GM12892 (cell line): ENCODE results near the gene PRICKLE2.

Experiments used
- DNase-seq: peaks from one replicate; pipeline ENCODE4 v3.0.0; 2011; ENCODE audit not compliant: insufficient read length
- FAIRE-seq: peaks from 2 replicates; lab custom pipeline; 2011; peaks lifted over from hg19 to GRCh38; lab: Jason Lieb, UNC
- POLR2A ChIP-seq: IDR thresholded peaks from 2 replicates; pipeline ENCODE4 v1.6.1; 2011; ENCODE audit warnings: low read depth, low read length, control low read depth
- POLR2AphosphoS5 ChIP-seq: IDR thresholded peaks from 2 replicates; pipeline ENCODE4 v1.6.1; 2011; ENCODE audit warnings: low read depth, low read length, control low read depth
- TAF1 ChIP-seq: IDR thresholded peaks from 2 replicates; pipeline ENCODE4 v1.6.1; 2011; ENCODE audit warnings: low read depth, mild to moderate bottlenecking, control low read depth, low read length, borderline replicate concordance

The PRICKLE2 gene

DNA sequence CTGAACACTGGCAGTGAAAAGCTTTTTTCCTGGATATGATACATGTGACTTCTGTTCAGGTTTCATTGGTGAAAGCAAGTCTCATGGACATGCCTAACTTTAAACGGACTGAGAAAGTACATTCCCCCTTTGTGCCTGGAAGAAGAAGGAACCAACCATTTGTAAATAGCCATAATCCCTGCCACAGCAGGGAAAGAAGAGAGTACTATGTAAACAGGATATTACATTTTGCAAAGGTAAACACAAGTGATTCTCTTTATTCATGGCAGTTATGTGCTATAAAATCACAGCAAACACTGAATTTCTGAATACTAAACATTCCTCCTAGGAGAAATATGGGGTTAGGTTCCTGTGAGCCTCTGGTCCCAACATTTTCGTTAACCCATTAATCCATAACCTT is 46.8 kb downstream of the PRICKLE2 start:
- no peak for FAIRE-seq
- no peak for DNase-seq
- no peak for TF ChIP-seq POLR2AphosphoS5
- TF ChIP-seq POLR2A: no peak
- no peak for TF ChIP-seq TAF1

DNA sequence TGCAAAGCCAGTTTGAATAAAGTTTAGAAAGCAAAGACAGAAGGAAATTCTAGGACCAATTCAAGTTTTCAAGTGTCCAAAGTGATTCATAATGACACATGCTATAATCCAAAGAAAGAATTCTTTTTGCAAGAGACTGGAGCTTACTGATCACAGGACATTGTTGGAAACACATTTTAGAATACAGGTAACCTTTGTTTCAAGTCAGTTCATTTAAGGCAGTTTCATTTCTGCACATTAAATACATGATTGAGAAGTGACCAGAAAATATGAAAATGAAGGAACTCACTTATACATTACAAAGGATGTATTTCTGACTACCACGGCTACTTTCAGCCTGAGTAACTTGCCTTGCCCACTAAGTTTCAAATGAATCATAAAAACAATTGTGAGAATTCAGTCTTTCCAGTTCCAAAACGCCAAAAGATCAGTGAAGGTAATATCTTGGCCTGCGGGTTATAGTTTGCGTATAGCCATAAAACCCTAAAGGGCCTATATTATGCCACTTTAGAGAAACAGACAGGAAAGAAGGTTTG is 48.7 kb downstream of the PRICKLE2 start:
- no peak for DNase-seq
- FAIRE-seq: peak; percentile 5
- no peak for TF ChIP-seq TAF1

DNA sequence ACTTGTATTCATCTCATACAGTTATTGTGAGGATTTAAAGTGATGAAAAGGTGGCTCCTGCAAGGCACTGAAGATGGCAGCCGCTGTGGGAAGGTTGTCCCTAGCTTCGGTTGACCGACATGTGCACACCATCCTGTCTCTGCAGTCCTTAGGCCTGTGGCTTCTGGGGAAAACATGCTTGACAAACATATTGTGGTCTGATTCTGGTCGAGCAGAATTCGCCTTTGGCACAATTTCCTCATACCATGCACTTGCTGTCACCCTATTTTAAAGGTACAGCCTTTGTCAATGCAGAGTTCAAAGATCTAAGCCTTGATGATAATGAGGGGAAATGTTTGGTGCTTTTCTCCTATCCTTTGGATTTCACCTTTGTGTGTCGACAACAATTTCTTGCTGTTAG is 50.9 kb downstream of the PRICKLE2 start:
- no peak for TF ChIP-seq POLR2AphosphoS5
- no peak for TF ChIP-seq POLR2A
- no peak for TF ChIP-seq TAF1
- DNase-seq: no peak
- FAIRE-seq: no peak

- no peak for FAIRE-seq
- TF ChIP-seq TAF1 (no peak), POLR2AphosphoS5 (no peak), POLR2A (no peak)
Observed at GRCh38 chr3:64173563-64173962, 51.7 kb downstream of the PRICKLE2 start.

DNA sequence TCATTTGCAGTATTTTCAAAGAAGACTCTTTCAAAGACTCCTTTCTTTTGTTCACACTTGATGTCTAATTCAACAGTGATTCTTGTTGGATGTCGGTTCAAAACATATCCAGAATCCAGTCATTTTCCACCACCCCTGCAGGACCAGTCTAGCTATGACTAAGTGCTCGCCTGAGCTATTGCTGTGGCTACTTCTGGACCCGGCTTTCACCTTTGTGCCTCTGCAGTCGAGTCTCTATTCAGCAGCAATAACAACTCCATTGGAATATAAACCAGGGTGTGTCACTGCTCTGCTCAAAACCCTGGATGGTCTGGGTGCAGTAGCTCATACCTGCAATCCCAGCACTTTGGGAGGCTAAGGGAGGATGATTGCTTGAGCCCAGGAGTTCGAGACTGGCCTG is 55.0 kb downstream of the PRICKLE2 start:
- no peak for TF ChIP-seq TAF1
- TF ChIP-seq POLR2A: no peak
- no peak for TF ChIP-seq POLR2AphosphoS5
- DNase-seq (no peak), FAIRE-seq (no peak)

More at GRCh38 chr3:64173563-64173962, 51.7 kb downstream of the PRICKLE2 start:
- DNase-seq: no peak

DNA sequence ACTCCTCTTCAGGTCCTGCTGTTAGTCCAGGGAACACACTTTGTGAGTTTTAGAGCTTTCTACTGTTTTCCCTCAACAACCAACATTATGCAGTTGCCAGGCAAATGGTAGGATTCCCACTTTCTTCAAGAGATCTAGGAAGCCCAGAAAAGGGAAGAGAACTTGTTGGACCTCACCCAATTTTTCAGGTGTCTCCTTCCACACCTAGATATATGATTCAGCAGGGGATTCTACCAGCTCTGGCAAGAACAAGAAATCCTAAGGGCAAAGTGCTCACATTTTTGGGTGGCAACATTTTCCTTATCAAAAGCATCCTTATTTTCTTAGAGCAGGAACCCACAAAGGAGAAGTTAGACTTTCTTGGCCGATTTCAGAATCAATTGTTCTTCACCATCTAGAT is 57.4 kb downstream of the PRICKLE2 start:
- TF ChIP-seq POLR2AphosphoS5 (no peak), POLR2A (no peak), TAF1 (no peak)
- no peak for DNase-seq
- no peak for FAIRE-seq

GRCh38 chr3:64167351-64167750 is 57.9 kb downstream of the PRICKLE2 start:
- no peak for TF ChIP-seq POLR2A
- TF ChIP-seq POLR2AphosphoS5: no peak
- TF ChIP-seq TAF1: no peak
- no peak for FAIRE-seq
- no peak for DNase-seq

GRCh38 chr3:64166584-64167162 is 58.6 kb downstream of the PRICKLE2 start:
- TF ChIP-seq POLR2A: no peak
- TF ChIP-seq POLR2AphosphoS5: no peak
- no peak for TF ChIP-seq TAF1
- FAIRE-seq (no peak), DNase-seq (no peak)

GRCh38 chr3:64164349-64164748 is 60.9 kb downstream of the PRICKLE2 start:
- TF ChIP-seq POLR2AphosphoS5: no peak
- TF ChIP-seq POLR2A: no peak
- no peak for TF ChIP-seq TAF1
- FAIRE-seq (no peak), DNase-seq (no peak)

GRCh38 chr3:64163755-64164148 is 61.5 kb downstream of the PRICKLE2 start:
- TF ChIP-seq POLR2AphosphoS5: no peak
- TF ChIP-seq POLR2A: no peak
- TF ChIP-seq TAF1: no peak
- DNase-seq (no peak), FAIRE-seq (peak; percentile 48)

DNA sequence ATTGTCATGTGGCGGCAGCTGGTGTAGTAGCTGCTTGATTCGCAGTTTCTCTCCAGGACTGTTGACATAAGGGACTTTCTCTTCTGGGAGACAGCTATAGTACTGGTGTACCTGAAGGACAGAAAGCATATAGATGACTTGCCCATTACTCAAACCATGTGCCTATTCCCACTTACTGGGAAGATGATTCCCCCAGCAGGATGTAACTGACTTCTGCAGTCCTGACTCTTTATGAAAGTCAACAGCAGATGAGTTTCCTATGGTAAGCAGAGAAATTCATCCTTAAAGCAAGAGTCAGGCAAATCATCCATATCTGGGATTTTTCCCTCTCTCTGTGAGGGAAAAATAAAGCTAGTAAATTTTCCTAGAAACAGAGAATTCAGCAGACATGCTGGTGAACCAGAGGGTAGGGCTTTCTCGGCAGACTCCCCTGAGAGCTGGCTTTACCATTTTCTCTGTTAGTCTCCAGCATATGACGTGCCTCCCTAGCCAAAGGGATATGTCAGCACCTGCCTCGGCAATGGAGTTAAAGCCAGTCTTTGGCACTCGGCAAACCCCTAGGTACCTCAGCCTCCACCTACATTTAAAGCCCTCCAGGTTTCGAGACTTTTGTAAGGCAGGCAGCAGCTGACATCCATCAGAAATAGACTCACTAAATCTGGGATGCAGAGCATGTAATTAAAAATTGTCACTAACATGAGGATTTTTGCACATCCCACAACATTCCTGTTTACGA is 62.1 kb downstream of the PRICKLE2 start:
- no peak for DNase-seq
- no peak for FAIRE-seq
- TF ChIP-seq TAF1 (no peak), POLR2A (no peak), POLR2AphosphoS5 (no peak)

GRCh38 chr3:64161481-64161952 is 63.7 kb downstream of the PRICKLE2 start:
- DNase-seq (no peak), FAIRE-seq (no peak)
- TF ChIP-seq POLR2AphosphoS5: no peak
- no peak for TF ChIP-seq TAF1
- TF ChIP-seq POLR2A: no peak
